ENCODE results near the gene PGBD1.

DNA sequence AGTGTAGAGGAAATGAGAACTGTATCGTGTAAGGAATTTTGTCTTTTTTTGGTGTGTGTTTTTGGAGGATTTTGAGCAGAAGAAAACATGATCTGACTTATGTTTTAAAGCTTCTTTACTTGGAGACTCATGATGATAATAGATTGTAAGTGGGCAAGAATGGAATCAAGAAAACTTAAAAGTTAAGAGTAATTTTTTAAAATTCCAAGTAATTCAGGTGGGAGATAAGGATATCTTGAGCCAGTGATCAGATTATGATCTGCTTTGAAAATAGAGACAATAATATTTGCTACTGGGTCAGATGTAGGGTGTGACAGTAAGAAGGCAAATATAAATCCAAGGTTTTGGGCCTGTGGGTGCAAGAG, 13.7 kb upstream of the PGBD1 start:
- no peak for TF ChIP-seq CHD2 (IDR thresholded peaks at IDR 0.05; ENCODE audit: low read length, partially characterized antibody)
- TF ChIP-seq SIN3A (IDR thresholded peaks at IDR 0.05; ENCODE audit: borderline replicate concordance, low read depth, low read length) = no peak
- TF ChIP-seq RAD21 (IDR thresholded peaks at IDR 0.05; ENCODE audit: low read length) = no peak
- TF ChIP-seq, protein P1, sequence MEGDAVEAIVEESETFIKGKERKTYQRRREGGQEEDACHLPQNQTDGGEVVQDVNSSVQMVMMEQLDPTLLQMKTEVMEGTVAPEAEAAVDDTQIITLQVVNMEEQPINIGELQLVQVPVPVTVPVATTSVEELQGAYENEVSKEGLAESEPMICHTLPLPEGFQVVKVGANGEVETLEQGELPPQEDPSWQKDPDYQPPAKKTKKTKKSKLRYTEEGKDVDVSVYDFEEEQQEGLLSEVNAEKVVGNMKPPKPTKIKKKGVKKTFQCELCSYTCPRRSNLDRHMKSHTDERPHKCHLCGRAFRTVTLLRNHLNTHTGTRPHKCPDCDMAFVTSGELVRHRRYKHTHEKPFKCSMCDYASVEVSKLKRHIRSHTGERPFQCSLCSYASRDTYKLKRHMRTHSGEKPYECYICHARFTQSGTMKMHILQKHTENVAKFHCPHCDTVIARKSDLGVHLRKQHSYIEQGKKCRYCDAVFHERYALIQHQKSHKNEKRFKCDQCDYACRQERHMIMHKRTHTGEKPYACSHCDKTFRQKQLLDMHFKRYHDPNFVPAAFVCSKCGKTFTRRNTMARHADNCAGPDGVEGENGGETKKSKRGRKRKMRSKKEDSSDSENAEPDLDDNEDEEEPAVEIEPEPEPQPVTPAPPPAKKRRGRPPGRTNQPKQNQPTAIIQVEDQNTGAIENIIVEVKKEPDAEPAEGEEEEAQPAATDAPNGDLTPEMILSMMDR (IDR thresholded peaks at IDR 0.05) = no peak
- TF ChIP-seq EZH2phosphoT487 (IDR thresholded peaks at IDR 0.05; ENCODE audit: borderline replicate concordance, low read depth) = no peak
- TF ChIP-seq, protein P2, sequence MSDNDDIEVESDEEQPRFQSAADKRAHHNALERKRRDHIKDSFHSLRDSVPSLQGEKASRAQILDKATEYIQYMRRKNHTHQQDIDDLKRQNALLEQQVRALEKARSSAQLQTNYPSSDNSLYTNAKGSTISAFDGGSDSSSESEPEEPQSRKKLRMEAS (IDR thresholded peaks at IDR 0.05; ENCODE audit: low read depth) = no peak
- no peak for TF ChIP-seq POLR2AphosphoS5 (IDR thresholded peaks at IDR 0.05; ENCODE audit: low read depth, low read length)
- TF ChIP-seq USF2 (IDR thresholded peaks at IDR 0.05; ENCODE audit: borderline replicate concordance, low read depth, low read length) = no peak
